Measurements from ENCODE around the gene BBS7.

The BBS7 gene

GRCh38 chr4:121790976-121791375 is 79.3 kb downstream of the BBS7 start:
- H3K4me3 ChIP-seq (replicated peaks; ENCODE audit: low read depth, low read length) = no peak overlapping the region
- no peak for TF ChIP-seq CTCF (IDR thresholded peaks at IDR 0.05; ENCODE audit: low read depth, low read length, missing control alignments)
- DNase-seq (ENCODE audit: extremely low read depth, low read depth) = no peak

- no peak overlapping the region for H3K4me3 ChIP-seq (replicated peaks; ENCODE audit: low read depth, low read length)
- DNase-seq (ENCODE audit: extremely low read depth, low read depth) = peak; percentile 74
- TF ChIP-seq CTCF (IDR thresholded peaks at IDR 0.05; ENCODE audit: low read depth, low read length, missing control alignments) = no peak
Observed at GRCh38 chr4:121789960-121790829, 80.1 kb downstream of the BBS7 start.

DNA sequence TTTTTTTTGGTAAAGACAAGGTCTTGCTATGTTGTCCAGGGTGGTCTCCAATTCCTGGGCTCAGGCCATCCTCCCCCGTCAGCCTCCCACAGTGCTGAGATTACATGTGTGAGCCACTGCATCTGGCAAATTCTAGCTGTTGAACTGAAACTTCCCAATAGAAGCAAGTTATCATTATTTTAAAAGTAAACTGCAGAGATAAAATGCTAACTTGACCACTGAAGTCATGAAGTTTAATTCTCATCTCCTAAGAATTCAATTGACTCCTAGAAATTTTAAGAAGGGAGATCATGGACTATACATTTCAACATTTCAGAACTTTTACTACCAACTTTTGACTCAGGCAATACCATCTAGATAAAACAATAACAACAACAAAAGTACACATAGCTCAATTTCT is 80.8 kb downstream of the BBS7 start:
- DNase-seq (ENCODE audit: extremely low read depth, low read depth) = no peak
- no peak for TF ChIP-seq CTCF (IDR thresholded peaks at IDR 0.05; ENCODE audit: low read depth, low read length, missing control alignments)
- no peak overlapping the region for H3K4me3 ChIP-seq (replicated peaks; ENCODE audit: low read depth, low read length)

GRCh38 chr4:121788896-121789295 is 81.4 kb downstream of the BBS7 start:
- H3K4me3 ChIP-seq (replicated peaks; ENCODE audit: low read depth, low read length) = no peak overlapping the region
- TF ChIP-seq CTCF (IDR thresholded peaks at IDR 0.05; ENCODE audit: low read depth, low read length, missing control alignments) = no peak
- no peak for DNase-seq (ENCODE audit: extremely low read depth, low read depth)

- no peak for DNase-seq (ENCODE audit: extremely low read depth, low read depth)
- H3K4me3 ChIP-seq (replicated peaks; ENCODE audit: low read depth, low read length) = no peak overlapping the region
Observed at GRCh38 chr4:121786221-121786620, 84.1 kb downstream of the BBS7 start.

DNA sequence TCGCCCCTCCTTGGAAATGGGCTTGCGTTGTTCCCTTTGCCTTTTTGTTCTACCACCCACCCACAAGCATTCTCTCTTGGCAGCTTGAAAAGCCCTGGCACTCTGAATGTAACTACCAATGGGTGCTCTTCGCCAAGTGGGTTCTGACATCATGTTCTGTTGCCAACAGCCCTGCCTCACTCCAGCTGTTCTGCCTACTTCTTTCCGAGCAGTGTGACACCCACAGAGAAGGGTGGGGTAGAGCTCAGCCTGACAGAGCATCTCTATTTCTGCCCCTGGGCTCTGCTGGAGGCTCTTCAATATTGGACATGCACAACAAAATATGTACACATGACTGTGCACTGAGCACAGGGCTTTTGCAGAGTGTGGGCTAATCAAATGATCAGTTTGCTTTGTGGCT is 84.8 kb downstream of the BBS7 start:
- TF ChIP-seq CTCF (IDR thresholded peaks at IDR 0.05; ENCODE audit: low read depth, low read length, missing control alignments) = no peak
- DNase-seq (ENCODE audit: extremely low read depth, low read depth) = no peak
- no peak overlapping the region for H3K4me3 ChIP-seq (replicated peaks; ENCODE audit: low read depth, low read length)

More at GRCh38 chr4:121786221-121786620, 84.1 kb downstream of the BBS7 start:
- TF ChIP-seq CTCF (IDR thresholded peaks at IDR 0.05; ENCODE audit: low read depth, low read length, missing control alignments) = no peak
